Keratinocyte (primary cell): ENCODE data around the gene SEC61A1. TPM values are rescaled to one million over a fixed set of nuclear protein-coding genes. Genes with fewer than 3 reads are reported as not detected.

Source experiments
- DNase-seq: peaks from one replicate; pipeline ENCODE4 v3.0.0-alpha.2; 2011; ENCODE audit warnings: low read depth, missing footprints, low spot score
- FAIRE-seq: peaks from 2 replicates; lab custom pipeline; 2011; peaks lifted over from hg19 to GRCh38; lab: Jason Lieb, UNC
- H2AFZ ChIP-seq: 2 replicates; pipeline ENCODE4 v1.6.0; 2012; ENCODE audit warnings: low read length, control low read depth, inconsistent platforms; ENCODE audit not compliant: control insufficient read depth
- H3K27ac ChIP-seq: 2 replicates; pipeline ENCODE4 v1.5.1; 2011; ENCODE audit warnings: low read length; ENCODE audit not compliant: control insufficient read depth, insufficient read depth
- H3K27me3 ChIP-seq: 3 replicates; pipeline ENCODE4 v1.6.0; 2011; ENCODE audit warnings: low read length; ENCODE audit not compliant: control insufficient read depth, insufficient read depth; ENCODE audit errors: extremely low read depth
- H3K36me3 ChIP-seq, 2 experiments: 2 replicates in 1 of 2; 3 replicates in 1 of 2; pipeline ENCODE4 v1.5.1; 2011; ENCODE audit warnings: low read length in 2 of 2, mild to moderate bottlenecking in 1 of 2; ENCODE audit not compliant: control insufficient read depth in 2 of 2, insufficient read depth in 2 of 2; ENCODE audit errors: extremely low read depth in 1 of 2
- H3K4me1 ChIP-seq: 3 replicates; pipeline ENCODE4 v1.5.1; 2011; ENCODE audit warnings: low read length; ENCODE audit not compliant: control insufficient read depth, insufficient read depth; ENCODE audit errors: extremely low read depth
- H3K4me2 ChIP-seq: 3 replicates; pipeline ENCODE4 v1.6.0; 2011; ENCODE audit warnings: low read depth, low read length; ENCODE audit not compliant: control insufficient read depth, insufficient read depth; ENCODE audit errors: extremely low read depth
- H3K4me3 ChIP-seq, 3 experiments: fragments of 200-600 bp in 1 of 3; sonication (generic) in 1 of 3; 2 replicates in 2 of 3; 3 replicates in 1 of 3; pipeline ENCODE4 v1.5.1; 2011 to 2016; ENCODE audit warnings: low read length in 3 of 3, mild to moderate bottlenecking in 3 of 3, control low read depth in 2 of 3, inconsistent platforms in 1 of 3, low read depth in 1 of 3, mixed read lengths in 1 of 3, mixed run types in 1 of 3, moderate library complexity in 1 of 3; ENCODE audit not compliant: control insufficient read depth in 2 of 3, insufficient read depth in 2 of 3; ENCODE audit errors: extremely low read depth in 1 of 3
- H3K79me2 ChIP-seq: 2 replicates; pipeline ENCODE4 v1.6.0; 2012; ENCODE audit warnings: low read length; ENCODE audit not compliant: control insufficient read depth, insufficient read depth
- H3K9ac ChIP-seq: 3 replicates; pipeline ENCODE4 v1.6.0; 2011; ENCODE audit warnings: low read length; ENCODE audit not compliant: control insufficient read depth, insufficient read depth; ENCODE audit errors: extremely low read depth
- H3K9me1 ChIP-seq: 3 replicates; pipeline ENCODE4 v1.6.0; 2011; ENCODE audit warnings: low read length; ENCODE audit not compliant: control insufficient read depth, insufficient read depth; ENCODE audit errors: extremely low read depth
- H3K9me3 ChIP-seq: 2 replicates; pipeline ENCODE4 v1.5.1; 2012; ENCODE audit warnings: low read depth, low read length; ENCODE audit not compliant: control insufficient read depth
- H4K20me1 ChIP-seq: 3 replicates; pipeline ENCODE4 v1.6.0; 2011; ENCODE audit warnings: low read length; ENCODE audit not compliant: control insufficient read depth, insufficient read depth; ENCODE audit errors: extremely low read depth
- EZH2 ChIP-seq: IDR thresholded peaks from one replicate; pipeline ENCODE4 v1.6.1; 2012; ENCODE audit warnings: inconsistent platforms, mild to moderate bottlenecking, low read length, moderate library complexity
- dilution Hi-C: fragments of 300-500 bp; cut with MboI; formaldehyde crosslinking; loops from one replicate; pipeline ENCODE4 v1.7.0; 2020; ENCODE audit warnings: low sequenced_read_pairs; ENCODE audit not compliant: extremely low pct_ligation_motif_present
- polyA plus RNA-seq, 5 experiments: library from polyadenylated mRNA; depleted of rRNA in 3 of 5; stranded (reverse) in 3 of 5; stranded (forward) in 1 of 5; unstranded in 1 of 5; fragments of >200 nt; gene quantifications; 1 replicate in 1 of 5; 2 replicates in 3 of 5; 3 replicates in 1 of 5; pipeline versions ENCODE4 v1.2.1 to v1.2.3, GENCODE V29; 2011 to 2012; ENCODE audit warnings: missing spikeins in 2 of 5, low read depth in 1 of 5, low replicate concordance in 1 of 5
- TF ChIP-seq, protein P1 (sequence below), 3 experiments: IDR thresholded peaks in 1 of 3; conservative IDR thresholded peaks in 1 of 3; optimal IDR thresholded peaks in 1 of 3; 2 replicates in 2 of 3; 3 replicates in 1 of 3; pipeline versions ENCODE3 to v1.5.1; 2011; ENCODE audit warnings: low read length in 3 of 3, mild to moderate bottlenecking in 3 of 3, moderate library complexity in 2 of 3, control low read depth in 1 of 3, inconsistent platforms in 1 of 3; ENCODE audit not compliant: insufficient read depth in 2 of 3; ENCODE audit errors: extremely low read depth in 1 of 3

The SEC61A1 gene
- polyA plus RNA-seq, 1 donor (not counting 4 experiments of a cell fraction or from before 2014, with no cell fraction given) = 306 TPM

DNA sequence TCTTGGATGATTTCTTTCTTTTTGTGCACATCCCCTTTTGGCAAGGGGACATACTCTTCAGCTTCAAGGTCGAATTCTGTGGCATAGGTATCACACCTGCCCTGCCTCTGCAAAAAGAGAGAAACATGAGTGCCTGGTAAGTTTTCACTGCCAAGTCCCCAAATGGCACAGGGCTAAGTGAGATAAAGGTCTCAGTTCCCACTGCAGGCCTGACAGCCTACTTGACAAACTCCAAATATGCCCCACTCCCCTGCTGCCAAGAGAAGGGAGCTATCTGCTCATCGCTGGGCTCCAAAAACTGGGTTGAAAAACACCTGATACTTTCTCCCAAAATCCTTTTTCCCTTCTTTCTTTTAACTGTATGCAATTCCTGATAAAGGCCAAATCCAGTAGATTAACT lies 48.4 kb downstream of the SEC61A1 start:
- Histone ChIP-seq H3K4me1 (peaks cover 5% of the 10 kb centered on the region), H3K79me2 (peaks cover 4% of the 10 kb centered on the region), H3K27me3 (no peaks in the 10 kb centered on the region), H3K4me2 (no peak overlapping the region), H3K9me3 (no peaks in the 10 kb centered on the region), H4K20me1 (no peaks in the 10 kb centered on the region), H3K9ac (no peak overlapping the region), H3K4me3 (no peak overlapping the region), H3K9me1 (no peaks in the 10 kb centered on the region), H3K36me3 (peaks cover 37 to 43% of the 10 kb centered on the region in 2 experiments), H2AFZ (no peak overlapping the region), H3K27ac (no peak overlapping the region)
- TF ChIP-seq EZH2 = no peak
- dilution Hi-C loops = no loop called here
- FAIRE-seq = no peak
- DNase-seq = no peak

DNA sequence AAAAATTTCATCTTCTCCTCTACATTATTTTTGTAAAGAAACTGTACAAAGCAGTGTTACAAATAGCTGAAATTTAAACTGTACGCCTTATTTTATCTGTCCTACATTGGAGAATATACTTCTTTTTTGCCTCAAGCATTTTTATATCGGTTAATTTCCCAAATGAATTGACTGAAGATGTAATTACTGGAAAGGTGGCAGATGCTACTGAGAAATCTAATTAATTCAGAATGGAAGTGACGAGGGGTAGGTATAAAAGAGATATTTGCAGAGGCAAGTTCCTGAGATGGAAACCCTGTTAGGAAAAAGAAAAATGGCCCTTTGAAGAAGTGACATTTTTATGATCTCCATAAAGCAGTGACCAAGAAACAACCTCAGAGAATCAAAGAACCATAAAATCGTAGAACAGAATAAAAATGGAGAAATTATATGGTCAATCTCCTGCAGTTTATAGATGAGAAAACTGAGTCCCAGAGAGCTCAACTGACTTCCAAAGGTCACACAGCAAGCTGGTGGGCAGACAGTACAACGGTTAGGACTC lies 51.0 kb downstream of the SEC61A1 start:
- FAIRE-seq = no peak
- H3K79me2 ChIP-seq = peaks cover 15% of the 10 kb centered on the region
- no peaks in the 10 kb centered on the region for H3K9me3 ChIP-seq
- H2AFZ ChIP-seq = no peak overlapping the region
- no peak overlapping the region for H3K27ac ChIP-seq
- no peak overlapping the region for H3K4me2 ChIP-seq
- H3K27me3 ChIP-seq = no peaks in the 10 kb centered on the region
- no peak for TF ChIP-seq EZH2
- TF ChIP-seq, protein P1, sequence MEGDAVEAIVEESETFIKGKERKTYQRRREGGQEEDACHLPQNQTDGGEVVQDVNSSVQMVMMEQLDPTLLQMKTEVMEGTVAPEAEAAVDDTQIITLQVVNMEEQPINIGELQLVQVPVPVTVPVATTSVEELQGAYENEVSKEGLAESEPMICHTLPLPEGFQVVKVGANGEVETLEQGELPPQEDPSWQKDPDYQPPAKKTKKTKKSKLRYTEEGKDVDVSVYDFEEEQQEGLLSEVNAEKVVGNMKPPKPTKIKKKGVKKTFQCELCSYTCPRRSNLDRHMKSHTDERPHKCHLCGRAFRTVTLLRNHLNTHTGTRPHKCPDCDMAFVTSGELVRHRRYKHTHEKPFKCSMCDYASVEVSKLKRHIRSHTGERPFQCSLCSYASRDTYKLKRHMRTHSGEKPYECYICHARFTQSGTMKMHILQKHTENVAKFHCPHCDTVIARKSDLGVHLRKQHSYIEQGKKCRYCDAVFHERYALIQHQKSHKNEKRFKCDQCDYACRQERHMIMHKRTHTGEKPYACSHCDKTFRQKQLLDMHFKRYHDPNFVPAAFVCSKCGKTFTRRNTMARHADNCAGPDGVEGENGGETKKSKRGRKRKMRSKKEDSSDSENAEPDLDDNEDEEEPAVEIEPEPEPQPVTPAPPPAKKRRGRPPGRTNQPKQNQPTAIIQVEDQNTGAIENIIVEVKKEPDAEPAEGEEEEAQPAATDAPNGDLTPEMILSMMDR (optimal IDR thresholded peaks at IDR 0.05 in 1 of 3, IDR thresholded peaks at IDR 0.05 in 1 of 3, conservative IDR thresholded peaks at IDR 0.05 in 1 of 3; ENCODE audit: extremely low read depth in 1 of 3, insufficient read depth in 2 of 3, low read length in 3 of 3) = no peak
- H3K9me1 ChIP-seq = no peaks in the 10 kb centered on the region
- dilution Hi-C loops = no loop called here
- no peaks in the 10 kb centered on the region for H3K4me1 ChIP-seq
- no peak for DNase-seq
- H3K4me3 ChIP-seq = no peak overlapping the region
- no peaks in the 10 kb centered on the region for H4K20me1 ChIP-seq
- H3K9ac ChIP-seq = no peak overlapping the region
- peaks cover 30 to 34% of the 10 kb centered on the region in 2 experiments for H3K36me3 ChIP-seq

DNA sequence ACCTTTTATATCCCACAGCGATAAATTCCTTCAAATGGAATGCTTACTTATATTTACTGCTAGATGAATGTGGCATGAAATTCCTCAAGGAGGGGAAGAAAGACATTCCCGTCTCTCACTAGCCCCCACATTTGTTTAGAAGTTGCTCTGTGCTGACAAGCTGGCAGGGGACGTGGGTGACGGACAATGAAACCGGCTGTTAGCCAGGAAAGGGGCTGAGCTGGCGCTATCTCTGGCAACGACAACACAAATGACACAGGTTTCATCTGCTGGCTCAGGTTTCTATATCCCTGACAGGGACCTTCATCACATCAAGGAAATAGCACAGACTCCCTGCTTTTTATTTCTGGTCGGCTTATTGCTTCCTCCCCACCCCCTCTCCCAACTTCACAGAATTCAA lies 55.6 kb downstream of the SEC61A1 start:
- peaks cover 7% of the 10 kb centered on the region for H3K4me1 ChIP-seq
- H3K9me3 ChIP-seq = no peaks in the 10 kb centered on the region
- DNase-seq (no peak), FAIRE-seq (no peak)
- H3K79me2 ChIP-seq = peaks cover 29% of the 10 kb centered on the region
- H3K4me2 ChIP-seq = no peak overlapping the region
- no peak overlapping the region for H3K9ac ChIP-seq
- TF ChIP-seq, protein P1 (optimal IDR thresholded peaks at IDR 0.05 in 1 of 3, IDR thresholded peaks at IDR 0.05 in 1 of 3, conservative IDR thresholded peaks at IDR 0.05 in 1 of 3; ENCODE audit: extremely low read depth in 1 of 3, insufficient read depth in 2 of 3, low read length in 3 of 3) = no peak
- TF ChIP-seq EZH2 = no peak
- no peak overlapping the region for H2AFZ ChIP-seq
- H3K27ac ChIP-seq = no peak overlapping the region
- no peaks in the 10 kb centered on the region for H3K9me1 ChIP-seq
- dilution Hi-C loops = no loop called here
- peaks cover 3% of the 10 kb centered on the region for H4K20me1 ChIP-seq
- H3K36me3 ChIP-seq = peaks cover 14 to 34% of the 10 kb centered on the region in 2 experiments
- no peak overlapping the region for H3K4me3 ChIP-seq
- no peaks in the 10 kb centered on the region for H3K27me3 ChIP-seq
